WERI-Rb-1 (cell line): ENCODE measurements around the gene ZKSCAN1.

Experiments
- DNase-seq: peaks from one replicate; pipeline ENCODE4 v3.0.0-alpha.2; 2020
- H3K27ac ChIP-seq: fragments of 250-450 bp; sonication (Bioruptor Pico); 2 replicates; pipeline ENCODE4 v1.5.1; 2020; ENCODE audit warnings: mild to moderate bottlenecking, moderate library complexity
- H3K27me3 ChIP-seq: fragments of 250-450 bp; sonication (Bioruptor Pico); 2 replicates; pipeline ENCODE4 v1.5.1; 2021; ENCODE audit warnings: mild to moderate bottlenecking, low read depth, moderate library complexity; ENCODE audit not compliant: insufficient read depth, severe bottlenecking
- H3K36me3 ChIP-seq: fragments of 250-450 bp; sonication (Bioruptor Pico); 2 replicates; pipeline ENCODE4 v1.5.1; 2020; ENCODE audit warnings: mild to moderate bottlenecking, moderate library complexity
- H3K4me3 ChIP-seq: 2 replicates; pipeline ENCODE4 v1.5.1; 2011; ENCODE audit warnings: low read depth, mild to moderate bottlenecking, control low read depth, low read length
- H3K9me3 ChIP-seq: fragments of 250-450 bp; sonication (Bioruptor Pico); 2 replicates; pipeline ENCODE4 v1.5.1; 2021; ENCODE audit warnings: mild to moderate bottlenecking, moderate library complexity; ENCODE audit not compliant: severe bottlenecking
- CTCF ChIP-seq: IDR thresholded peaks from 2 replicates; pipeline ENCODE4 v1.5.1; 2011; ENCODE audit warnings: low read depth, mild to moderate bottlenecking, control low read depth, inconsistent platforms, low read length

Gene ZKSCAN1

GRCh38 chr7:100081535-100082102 is 66.2 kb downstream of the ZKSCAN1 start, which contains the start of gene ZNF3:
ZNF3 (minus strand) TSS chr7:100081723; CDS start chr7:100077357, 4,366 bp downstream.
- DNase-seq = peak; percentile 99
- no peaks in the 10 kb centered on the region for H3K9me3 ChIP-seq
- peak within 1 kb of the TSS; percentile 93 for H3K27ac ChIP-seq
- peaks cover 40% of the 10 kb centered on the region for H3K36me3 ChIP-seq
- H3K4me3 ChIP-seq = peak within 1 kb of the TSS; percentile 99
- H3K27me3 ChIP-seq = no peaks in the 10 kb centered on the region
- peak; percentile 88 for TF ChIP-seq CTCF

GRCh38 chr7:100082978-100083377 is 67.6 kb downstream of the ZKSCAN1 start:
- Histone ChIP-seq H3K9me3 (no peaks in the 10 kb centered on the region), H3K27ac (no peak overlapping the region), H3K36me3 (peaks cover 26% of the 10 kb centered on the region), H3K4me3 (no peak overlapping the region), H3K27me3 (no peaks in the 10 kb centered on the region)
- DNase-seq = no peak
- TF ChIP-seq CTCF = no peak

- no peak for DNase-seq
- Histone ChIP-seq H3K27ac (no peak overlapping the region), H3K9me3 (no peaks in the 10 kb centered on the region)
Measured at GRCh38 chr7:100085515-100085914, 70.1 kb downstream of the ZKSCAN1 start.

GRCh38 chr7:100087055-100087750 is 71.8 kb downstream of the ZKSCAN1 start:
- DNase-seq = no peak
- H3K27ac ChIP-seq = no peak overlapping the region
- TF ChIP-seq CTCF = no peak

More at GRCh38 chr7:100085515-100085914, 70.1 kb downstream of the ZKSCAN1 start:
- Histone ChIP-seq H3K36me3 (peaks cover 19% of the 10 kb centered on the region), H3K4me3 (no peak overlapping the region), H3K27me3 (no peaks in the 10 kb centered on the region)
- TF ChIP-seq CTCF = no peak

GRCh38 chr7:100088095-100088620 is 72.8 kb downstream of the ZKSCAN1 start:
- DNase-seq = no peak
- Histone ChIP-seq H3K36me3 (peaks cover 41% of the 10 kb centered on the region), H3K4me3 (peak overlapping the region; percentile 93), H3K27me3 (no peaks in the 10 kb centered on the region), H3K27ac (peak overlapping the region; percentile 95), H3K9me3 (no peaks in the 10 kb centered on the region)
- no peak for TF ChIP-seq CTCF

More at GRCh38 chr7:100087055-100087750, 71.8 kb downstream of the ZKSCAN1 start:
- Histone ChIP-seq H3K4me3 (no peak overlapping the region), H3K36me3 (peaks cover 32% of the 10 kb centered on the region), H3K9me3 (no peaks in the 10 kb centered on the region), H3K27me3 (no peaks in the 10 kb centered on the region)
